ENCODE measurements around the gene DHTKD1. TPM values are rescaled to one million over a fixed set of nuclear protein-coding genes. Genes with fewer than 3 reads are reported as not detected.

The DHTKD1 gene
- total RNA-seq, 2 experiments from 2014 or later = 5.1 to 5.3 TPM

DNA sequence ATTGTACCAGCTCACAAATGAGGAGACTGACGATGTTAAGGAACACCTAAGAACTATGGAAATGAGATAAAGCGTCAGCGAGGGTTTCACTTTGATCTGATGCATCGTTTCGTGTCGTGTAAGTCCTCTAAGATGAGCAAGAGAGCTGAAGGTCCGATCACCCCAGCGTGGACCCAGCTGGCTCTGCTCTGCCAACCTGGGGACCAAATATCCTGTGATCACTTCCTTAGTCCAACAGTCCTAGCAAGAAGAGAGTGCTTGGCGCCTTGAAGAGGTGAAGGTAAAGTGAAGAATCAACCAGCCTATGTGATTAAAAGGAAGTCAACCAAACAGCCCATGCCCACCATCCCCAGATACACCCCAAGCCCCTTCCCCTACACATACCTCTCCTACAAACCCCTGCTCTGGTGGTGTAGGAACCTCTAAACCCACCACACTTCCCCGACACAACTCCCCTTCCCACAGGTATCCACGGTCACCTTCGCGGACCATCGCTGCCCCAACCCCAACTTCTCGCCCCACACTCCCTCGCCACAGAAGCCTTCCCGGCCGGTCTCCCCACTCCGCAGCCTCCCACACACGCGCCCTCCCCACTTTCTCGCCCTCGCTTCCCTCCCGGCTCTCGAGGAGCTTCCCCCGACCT, 26.9 kb upstream of the DHTKD1 start:
- no peaks in the 10 kb centered on the region for H3K9me3 ChIP-seq (ENCODE audit: control insufficient read depth in 1 of 2, insufficient read depth in 1 of 2, low read length in 2 of 2)
- DNase-seq (peak in 8 of 14 experiments; percentile 1 to 57 (median 16)), ATAC-seq (ENCODE audit: poor library complexity) (no peak)
- TF ChIP-seq, protein P1, sequence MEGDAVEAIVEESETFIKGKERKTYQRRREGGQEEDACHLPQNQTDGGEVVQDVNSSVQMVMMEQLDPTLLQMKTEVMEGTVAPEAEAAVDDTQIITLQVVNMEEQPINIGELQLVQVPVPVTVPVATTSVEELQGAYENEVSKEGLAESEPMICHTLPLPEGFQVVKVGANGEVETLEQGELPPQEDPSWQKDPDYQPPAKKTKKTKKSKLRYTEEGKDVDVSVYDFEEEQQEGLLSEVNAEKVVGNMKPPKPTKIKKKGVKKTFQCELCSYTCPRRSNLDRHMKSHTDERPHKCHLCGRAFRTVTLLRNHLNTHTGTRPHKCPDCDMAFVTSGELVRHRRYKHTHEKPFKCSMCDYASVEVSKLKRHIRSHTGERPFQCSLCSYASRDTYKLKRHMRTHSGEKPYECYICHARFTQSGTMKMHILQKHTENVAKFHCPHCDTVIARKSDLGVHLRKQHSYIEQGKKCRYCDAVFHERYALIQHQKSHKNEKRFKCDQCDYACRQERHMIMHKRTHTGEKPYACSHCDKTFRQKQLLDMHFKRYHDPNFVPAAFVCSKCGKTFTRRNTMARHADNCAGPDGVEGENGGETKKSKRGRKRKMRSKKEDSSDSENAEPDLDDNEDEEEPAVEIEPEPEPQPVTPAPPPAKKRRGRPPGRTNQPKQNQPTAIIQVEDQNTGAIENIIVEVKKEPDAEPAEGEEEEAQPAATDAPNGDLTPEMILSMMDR (IDR thresholded peaks at IDR 0.05) = no peak
- Mint-ChIP-seq H3K27me3 (no peaks in the 10 kb centered on the region), H3K9me3 (peaks cover 2% of the 10 kb centered on the region), H3K27ac (peak overlapping the region; percentile 100), H3K4me1 (ENCODE audit: low read depth) (peaks cover 38% of the 10 kb centered on the region), H3K36me3 (ENCODE audit: low read depth) (peaks cover 15% of the 10 kb centered on the region), H3K4me3 (peak overlapping the region; percentile 98)
- peak overlapping the region; percentile 98 to 100 for H3K27ac ChIP-seq (ENCODE audit: low read depth in 1 of 2, low read length in 2 of 2)
- POLR2A ChIA-PET = interaction anchor here (0.8 to 3.3 kb wide), 9 partner anchors 9 to 432 kb away, joined by 3 to 55 read pairs (median 7); partner anchors contain the start of genes CAMK1D, CDC123, DHTKD1 and NUDT5
- CTCF ChIA-PET = interaction anchor here (0.8 to 1.9 kb wide), 3 partner anchors 17 to 55 kb away, joined by 3 to 7 read pairs (median 4); no protein-coding TSS in a partner anchor
- intact Hi-C loops (cut with DNase I, micrococcal nuclease) = loop anchor here in 1 of 2 experiments (1.0 to 10.0 kb wide), 3 partner anchors 26 to 303 kb away; partner anchors contain the start of genes CAMK1D, CDC123 and DHTKD1
- H3K27me3 ChIP-seq (ENCODE audit: control insufficient read depth in 1 of 2, insufficient read depth in 2 of 2, low read length in 2 of 2) = no peaks in the 10 kb centered on the region
- H3K4me1 ChIP-seq (ENCODE audit: insufficient read depth, low read length) = peaks cover 17% of the 10 kb centered on the region
- no peaks in the 10 kb centered on the region for H3K36me3 ChIP-seq (ENCODE audit: insufficient read depth, low read length)
- H3K4me3 ChIP-seq (ENCODE audit: low read length) = peak overlapping the region; percentile 99

DNA sequence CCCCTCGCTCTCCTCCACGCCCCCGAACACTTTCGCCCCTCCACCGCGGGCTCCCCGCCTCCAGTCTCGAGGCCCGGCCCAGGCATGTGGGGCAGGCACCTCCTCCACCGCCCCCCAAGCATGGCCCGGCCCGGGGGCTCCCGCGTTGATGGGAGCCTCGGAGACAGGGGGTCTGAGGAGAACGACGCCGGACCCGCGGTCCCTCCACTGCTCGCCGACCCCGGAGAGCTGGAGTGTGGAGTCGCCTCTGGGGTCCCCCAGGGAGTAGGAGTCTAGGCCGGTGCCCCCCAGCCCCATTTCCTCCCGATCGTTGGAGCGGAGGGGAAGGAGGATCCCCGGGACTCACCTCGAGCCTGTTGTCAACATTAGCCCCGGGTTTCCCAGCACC, 26.4 kb upstream of the DHTKD1 start:
- Histone ChIP-seq H3K27ac (ENCODE audit: low read depth in 1 of 2, low read length in 2 of 2) (peak overlapping the region; percentile 98 to 100), H3K4me3 (ENCODE audit: low read length) (peak overlapping the region; percentile 99), H3K27me3 (ENCODE audit: control insufficient read depth in 1 of 2, insufficient read depth in 2 of 2, low read length in 2 of 2) (no peaks in the 10 kb centered on the region), H3K9me3 (ENCODE audit: control insufficient read depth in 1 of 2, insufficient read depth in 1 of 2, low read length in 2 of 2) (no peaks in the 10 kb centered on the region), H3K4me1 (ENCODE audit: insufficient read depth, low read length) (peaks cover 17% of the 10 kb centered on the region), H3K36me3 (ENCODE audit: insufficient read depth, low read length) (no peaks in the 10 kb centered on the region)
- Mint-ChIP-seq H3K4me3 (peak overlapping the region; percentile 98), H3K36me3 (ENCODE audit: low read depth) (peaks cover 15% of the 10 kb centered on the region), H3K4me1 (ENCODE audit: low read depth) (peaks cover 38% of the 10 kb centered on the region), H3K27ac (peak overlapping the region; percentile 100), H3K9me3 (peaks cover 2% of the 10 kb centered on the region), H3K27me3 (no peaks in the 10 kb centered on the region)
- ChIA-PET POLR2A (interaction anchor here (0.6 to 3.3 kb wide), 14 partner anchors 10 to 432 kb away, joined by 3 to 55 read pairs (median 6); partner anchors contain the start of genes CAMK1D, CDC123, DHTKD1 and NUDT5), CTCF (interaction anchor here (0.6 to 1.9 kb wide), 5 partner anchors 10 to 56 kb away, joined by 3 to 7 read pairs (median 4); partner anchors contain the start of gene DHTKD1)
- TF ChIP-seq, protein P1 (IDR thresholded peaks at IDR 0.05) = no peak
- ATAC-seq (ENCODE audit: poor library complexity) = peak; percentile 12
- DNase-seq = peak in 13 of 14 experiments; percentile 6 to 63 (median 33)
- intact Hi-C loops (cut with DNase I, micrococcal nuclease) = loop anchor here in 1 of 2 experiments (1.0 to 10.0 kb wide), 3 partner anchors 26 to 302 kb away; partner anchors contain the start of genes CAMK1D, CDC123 and DHTKD1

DNA sequence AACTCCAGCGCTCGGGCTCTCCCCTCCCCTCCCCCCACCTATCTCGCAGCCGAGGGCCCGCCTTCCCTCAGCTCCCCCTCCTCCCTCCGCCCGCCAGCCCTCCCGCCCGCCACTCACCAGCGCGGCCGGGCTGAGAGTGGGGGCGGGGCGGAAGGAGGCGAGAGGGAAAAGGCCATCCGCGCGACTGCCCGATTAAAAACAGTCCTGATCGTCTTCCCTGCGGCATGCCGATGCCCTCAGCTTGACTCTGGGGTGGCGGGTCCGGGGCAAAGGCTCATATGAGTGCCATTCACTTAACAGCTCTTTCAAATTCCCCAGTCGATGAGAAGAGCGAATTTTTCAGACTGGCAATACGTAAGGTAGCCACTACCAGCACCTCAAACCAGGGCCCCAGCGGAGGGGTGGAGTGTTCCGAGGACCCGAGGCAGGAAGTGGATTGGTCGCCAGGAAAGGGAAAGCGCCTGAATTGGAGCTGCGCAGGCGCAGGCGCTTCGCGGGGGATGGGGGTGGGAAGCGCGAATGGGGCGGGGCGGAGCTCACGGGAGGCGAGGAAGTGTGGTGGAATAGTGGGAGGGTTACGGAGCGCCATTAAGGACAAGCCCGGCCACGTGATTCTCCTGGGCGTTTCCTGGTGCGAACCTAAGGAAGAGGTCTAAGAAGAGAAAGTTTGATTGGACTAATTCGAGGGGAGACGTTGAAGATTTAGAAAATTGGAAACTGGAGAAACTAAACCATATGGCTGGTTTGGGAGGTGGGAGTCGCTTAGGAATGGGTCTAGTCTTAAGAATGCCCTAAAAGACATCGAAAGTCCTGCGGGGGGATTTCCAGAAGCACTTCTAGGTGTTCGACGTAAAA, 25.7 kb upstream of the DHTKD1 start, which contains the start of gene UPF2:
Gene UPF2 (minus strand): TSS at position 13 of the 855 bp plus-strand sequence. CDS start 7,386 bp downstream, outside the sequence.
- Histone ChIP-seq H3K4me3 (ENCODE audit: low read length) (peak within 1 kb of the TSS; percentile 99), H3K36me3 (ENCODE audit: insufficient read depth, low read length) (no peaks in the 10 kb centered on the region), H3K27me3 (ENCODE audit: control insufficient read depth in 1 of 2, insufficient read depth in 2 of 2, low read length in 2 of 2) (no peaks in the 10 kb centered on the region), H3K27ac (ENCODE audit: low read depth in 1 of 2, low read length in 2 of 2) (peak within 1 kb of the TSS; percentile 98 to 100), H3K9me3 (ENCODE audit: control insufficient read depth in 1 of 2, insufficient read depth in 1 of 2, low read length in 2 of 2) (no peaks in the 10 kb centered on the region), H3K4me1 (ENCODE audit: insufficient read depth, low read length) (peaks cover 17% of the 10 kb centered on the region)
- intact Hi-C loops (cut with DNase I, micrococcal nuclease) = loop anchor here (1.0 to 10.0 kb wide), 4 partner anchors 25 to 302 kb away; partner anchors contain the start of genes DHTKD1 (in 2 of the 2), CAMK1D (in 1 of the 2), CDC123 (in 1 of the 2) and SEC61A2 (in 1 of the 2)
- Mint-ChIP-seq H3K9me3 (peaks cover 2% of the 10 kb centered on the region), H3K4me3 (peak within 1 kb of the TSS; percentile 98), H3K4me1 (ENCODE audit: low read depth) (peaks cover 33% of the 10 kb centered on the region), H3K27ac (peak within 1 kb of the TSS; percentile 100), H3K27me3 (no peaks in the 10 kb centered on the region), H3K36me3 (ENCODE audit: low read depth) (peaks cover 15% of the 10 kb centered on the region)
- CTCF ChIA-PET = interaction anchor here (0.6 to 1.9 kb wide), 6 partner anchors 10 to 87 kb away, joined by 3 to 7 read pairs (median 4); partner anchors contain the start of gene DHTKD1
- POLR2A ChIA-PET = interaction anchor here (0.5 to 3.3 kb wide), 17 partner anchors 9 to 1259 kb away, joined by 3 to 55 read pairs (median 6); partner anchors contain the start of genes CAMK1D, CDC123, DHTKD1 and NUDT5
- ATAC-seq (ENCODE audit: poor library complexity) (peak; percentile 87), DNase-seq (peak; percentile 94 to 99 (median 96))
- TF ChIP-seq, protein P1 (IDR thresholded peaks at IDR 0.05) = no peak

All from CD4-positive, alpha-beta T cell (primary cell).